ENCODE data around the gene CAPN12.

CAPN12 gene

DNA sequence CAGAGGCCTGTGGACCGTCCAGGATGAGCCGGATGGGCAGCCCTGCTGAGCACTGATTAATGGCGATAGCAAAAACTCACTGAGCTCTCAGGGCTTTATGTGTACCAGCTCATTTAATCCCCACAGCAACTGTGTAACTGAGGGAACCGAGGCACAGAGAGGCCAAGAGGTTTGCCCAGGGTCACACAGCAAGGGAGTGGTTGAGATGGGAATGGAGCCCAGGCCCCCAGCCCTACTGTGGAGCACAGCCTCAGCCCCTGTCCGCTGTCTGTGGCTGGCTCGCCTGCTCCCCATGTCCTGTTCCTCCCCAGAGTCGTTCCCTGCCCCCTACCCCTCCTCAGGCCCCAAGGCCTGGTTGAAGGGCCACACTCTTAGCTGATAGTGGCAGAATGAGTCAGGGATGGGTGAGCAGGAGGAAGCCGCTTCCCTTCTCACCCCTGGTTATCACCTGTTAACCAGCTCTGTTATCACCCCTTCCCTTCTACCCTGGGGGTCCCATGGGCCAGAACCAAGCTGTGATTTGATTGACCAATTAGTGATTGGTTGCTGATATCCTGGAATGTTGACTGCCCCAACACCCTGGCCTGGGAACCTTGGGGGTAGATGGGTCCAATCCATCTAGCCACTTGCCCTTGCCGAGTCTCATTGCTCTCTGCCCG lies 21.2 kb downstream of the CAPN12 start:
- peak overlapping the region in 1 of 2 donors; percentile 23 for H3K27ac Mint-ChIP-seq
- no peak overlapping the region for H3K4me3 Mint-ChIP-seq
- no peaks in the 10 kb centered on the region for H3K9me3 Mint-ChIP-seq
- DNase-seq, result no peak
- no peaks in the 10 kb centered on the region for H3K27me3 Mint-ChIP-seq
- H3K4me1 Mint-ChIP-seq (ENCODE audit: low read depth in 2 of 2), result peaks cover 13 to 16% of the 10 kb centered on the region in 2 donors
- no peak for ATAC-seq (replicated peaks)
- peaks cover 63% of the 10 kb centered on the region for H3K36me3 Mint-ChIP-seq (ENCODE audit: insufficient read depth)

DNA sequence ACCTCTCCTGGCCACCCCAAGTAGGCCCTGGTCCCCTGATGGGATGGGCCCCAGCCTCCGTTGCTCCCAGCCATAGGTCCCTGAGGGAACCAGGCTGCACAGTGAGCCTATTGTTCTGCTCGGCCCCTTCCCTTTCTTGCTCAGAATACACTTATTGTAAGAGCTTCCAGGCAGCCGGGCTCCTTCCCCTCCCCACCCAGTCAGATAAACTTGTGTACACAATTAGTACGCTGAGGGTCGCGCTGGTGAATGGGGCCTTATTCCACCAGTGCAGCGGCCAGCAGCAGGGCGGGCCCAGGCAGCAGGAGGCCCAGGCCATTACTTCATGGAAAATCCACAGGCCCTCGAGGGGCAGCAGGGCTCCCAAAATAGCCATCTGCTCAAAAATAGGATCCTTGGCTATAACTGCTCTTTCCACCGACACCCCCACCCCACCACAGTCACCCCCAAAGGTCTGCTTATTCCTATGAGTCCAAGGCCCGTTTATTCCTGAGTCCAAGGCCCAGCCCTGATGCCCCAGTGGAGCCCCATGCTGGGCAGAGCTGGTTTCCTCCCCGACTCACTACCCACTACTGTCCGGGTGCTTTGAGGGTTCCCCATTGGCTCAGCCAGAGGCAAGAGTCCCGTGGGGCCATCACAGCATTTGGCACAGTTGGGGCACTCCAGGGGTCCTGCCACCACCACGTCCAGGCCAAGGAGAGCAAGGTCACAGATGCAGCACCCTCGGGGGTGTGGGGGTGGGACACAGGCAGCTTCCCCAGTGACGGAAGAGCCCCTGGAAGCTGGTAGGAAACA lies 22.1 kb downstream of the CAPN12 start:
- Mint-ChIP-seq H3K27me3 (no peaks in the 10 kb centered on the region), H3K9me3 (no peaks in the 10 kb centered on the region), H3K4me3 (no peak overlapping the region), H3K27ac (no peak overlapping the region), H3K36me3 (ENCODE audit: insufficient read depth) (peaks cover 63% of the 10 kb centered on the region), H3K4me1 (ENCODE audit: low read depth in 2 of 2) (peaks cover 8 to 13% of the 10 kb centered on the region in 2 donors)
- ATAC-seq (replicated peaks) (no peak), DNase-seq (no peak)

DNA sequence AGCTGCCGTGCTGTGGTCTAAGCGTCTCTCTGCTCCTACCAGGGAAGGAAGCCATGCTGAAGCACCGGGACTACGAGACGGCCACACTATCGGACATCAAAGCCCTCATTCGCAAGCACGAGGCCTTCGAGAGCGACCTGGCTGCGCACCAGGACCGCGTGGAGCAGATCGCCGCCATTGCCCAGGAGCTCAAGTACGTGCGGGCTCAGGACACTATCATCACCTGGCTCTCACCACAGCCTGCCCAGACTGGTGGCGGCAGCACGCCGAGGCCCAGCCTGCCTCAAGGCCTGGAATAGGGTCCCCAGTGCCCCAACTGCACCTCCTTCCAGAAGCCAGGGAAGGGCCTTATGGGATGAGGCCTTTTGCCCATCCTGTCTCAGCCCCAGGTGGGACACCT lies 22.8 kb downstream of the CAPN12 start:
- peaks cover 60% of the 10 kb centered on the region for H3K36me3 Mint-ChIP-seq (ENCODE audit: insufficient read depth)
- H3K27ac Mint-ChIP-seq, result peak overlapping the region in 1 of 2 donors; percentile 38
- H3K4me1 Mint-ChIP-seq (ENCODE audit: low read depth in 2 of 2), result peaks cover 6 to 9% of the 10 kb centered on the region in 2 donors
- no peaks in the 10 kb centered on the region for H3K9me3 Mint-ChIP-seq
- H3K27me3 Mint-ChIP-seq, result no peaks in the 10 kb centered on the region
- no peak for ATAC-seq (replicated peaks)
- DNase-seq, result no peak
- no peak overlapping the region for H3K4me3 Mint-ChIP-seq

DNA sequence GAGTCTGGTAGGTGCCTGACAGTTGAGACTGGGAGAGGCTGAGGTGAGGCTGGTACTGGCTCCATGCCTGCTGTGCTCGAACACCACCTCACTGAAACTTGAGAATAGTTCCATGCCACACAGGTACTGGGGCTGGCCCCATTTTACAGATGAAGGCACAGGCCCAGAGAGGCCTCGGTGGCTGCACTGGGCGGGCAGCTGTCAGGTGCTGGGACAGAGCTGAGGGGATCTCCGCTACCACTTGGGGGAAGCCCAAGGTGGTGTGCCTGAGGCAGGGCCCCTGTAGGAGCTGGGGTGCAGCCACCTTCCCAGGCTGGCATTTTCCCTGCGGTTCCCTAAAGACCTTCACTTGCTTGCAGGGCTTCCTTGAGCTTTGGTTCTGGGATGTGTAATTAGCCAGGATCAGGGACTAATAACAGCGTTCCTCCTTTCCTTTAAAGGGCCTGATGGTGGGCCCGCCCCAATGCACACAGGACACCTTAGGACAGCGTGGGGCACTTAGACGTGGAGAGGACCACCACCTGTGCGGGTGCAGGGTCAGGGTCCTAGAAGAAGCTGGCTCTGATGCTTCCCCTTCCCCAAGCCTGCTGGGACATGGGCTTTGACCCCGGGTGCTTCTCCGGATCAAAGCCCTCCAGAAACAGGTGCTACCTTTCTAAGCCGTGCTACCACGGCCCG lies 23.6 kb downstream of the CAPN12 start:
- H3K4me3 Mint-ChIP-seq, result no peak overlapping the region
- H3K9me3 Mint-ChIP-seq, result no peaks in the 10 kb centered on the region
- peak overlapping the region in 1 of 2 donors; percentile 38 for H3K27ac Mint-ChIP-seq
- ATAC-seq (replicated peaks) (no peak), DNase-seq (no peak)
- peaks cover 60% of the 10 kb centered on the region for H3K36me3 Mint-ChIP-seq (ENCODE audit: insufficient read depth)
- H3K27me3 Mint-ChIP-seq, result no peaks in the 10 kb centered on the region
- H3K4me1 Mint-ChIP-seq (ENCODE audit: low read depth in 2 of 2), result peaks cover 0 to 3% of the 10 kb centered on the region in 2 donors

DNA sequence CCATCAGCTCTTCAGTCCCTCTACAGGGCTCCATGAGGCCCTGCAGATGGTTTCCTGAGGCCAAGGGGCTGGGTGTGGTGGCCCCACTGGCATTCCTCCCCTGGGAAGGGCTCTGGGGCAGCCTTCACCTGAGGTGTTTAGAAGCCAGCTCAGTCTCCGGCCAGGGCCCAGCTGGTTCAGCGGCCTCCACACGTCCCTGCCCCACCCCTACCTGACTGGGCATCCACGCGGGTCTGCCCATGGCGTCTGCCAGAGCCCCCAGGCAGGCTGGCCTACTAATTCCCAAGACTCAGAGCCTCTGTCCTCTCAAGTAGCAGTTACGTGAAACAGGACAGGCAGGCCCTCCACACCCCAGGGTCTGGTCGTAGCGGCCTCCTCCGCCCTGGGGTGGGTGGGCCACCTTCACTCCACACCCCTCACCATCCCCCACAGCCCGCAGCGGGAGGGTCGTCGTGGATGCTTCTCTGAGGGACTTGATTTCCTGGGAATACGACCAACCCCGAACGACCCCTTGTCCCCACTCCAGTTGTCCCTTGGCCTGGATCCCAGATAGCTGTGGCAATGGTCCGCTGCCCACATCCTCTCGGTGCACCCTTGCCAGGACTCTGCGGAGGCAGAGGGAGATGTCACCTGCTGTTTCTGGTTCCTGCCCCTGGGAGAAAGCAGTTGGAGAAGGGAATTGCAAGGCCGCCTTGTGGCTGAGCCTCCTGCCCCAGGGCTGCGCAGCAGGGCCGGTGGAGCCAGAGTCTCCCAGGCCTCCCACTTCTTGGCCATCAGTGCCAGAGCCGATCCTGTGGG lies 24.3 kb downstream of the CAPN12 start:
- DNase-seq (no peak), ATAC-seq (replicated peaks) (no peak)
- peaks cover 0 to 2% of the 10 kb centered on the region in 2 donors for H3K4me1 Mint-ChIP-seq (ENCODE audit: low read depth in 2 of 2)
- no peaks in the 10 kb centered on the region for H3K9me3 Mint-ChIP-seq
- no peak overlapping the region for H3K27ac Mint-ChIP-seq
- H3K27me3 Mint-ChIP-seq, result no peaks in the 10 kb centered on the region
- no peak overlapping the region for H3K4me3 Mint-ChIP-seq
- H3K36me3 Mint-ChIP-seq (ENCODE audit: insufficient read depth), result peaks cover 57% of the 10 kb centered on the region

DNA sequence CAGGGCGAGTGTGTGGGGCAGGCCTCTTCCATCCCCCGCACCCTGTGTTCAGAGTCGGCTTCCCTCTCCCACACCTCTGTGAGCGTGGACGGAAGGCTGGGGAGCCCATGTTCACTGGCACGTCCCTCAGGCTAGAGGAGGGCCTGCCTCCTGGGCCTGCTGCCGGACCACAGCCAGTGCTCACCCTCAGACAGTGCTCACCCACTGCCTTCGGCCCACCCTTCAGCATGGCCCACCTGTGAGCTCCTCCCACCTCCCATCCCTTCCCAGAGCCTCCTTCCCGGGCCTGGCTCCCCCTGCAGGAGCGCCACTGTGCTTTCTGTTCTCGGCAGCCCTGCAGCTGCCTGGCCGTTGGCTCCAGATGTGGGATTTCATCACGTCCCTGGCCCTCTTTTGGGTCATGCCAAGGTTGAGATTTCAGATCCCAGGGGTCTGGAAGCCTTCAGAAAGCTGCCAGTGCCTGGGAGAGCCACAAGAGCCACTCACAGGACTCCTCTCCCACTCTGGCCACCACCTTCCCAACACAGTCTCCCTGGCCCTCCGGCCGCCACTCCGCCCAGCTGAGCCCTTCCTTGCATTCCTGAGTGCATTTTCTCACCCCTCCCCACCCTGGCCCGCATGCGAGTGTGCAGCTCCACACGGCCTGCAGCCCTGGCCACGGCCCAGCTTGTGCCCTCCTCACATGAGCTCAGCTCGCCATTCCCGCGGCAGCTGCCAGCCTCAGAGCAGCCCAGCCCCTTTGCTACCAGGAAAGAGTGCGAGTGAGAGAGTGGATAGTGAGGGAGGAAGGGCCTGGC lies 25.3 kb downstream of the CAPN12 start:
- H3K27ac Mint-ChIP-seq, result no peak overlapping the region
- DNase-seq (no peak), ATAC-seq (replicated peaks) (no peak)
- peaks cover 0 to 4% of the 10 kb centered on the region in 2 donors for H3K4me1 Mint-ChIP-seq (ENCODE audit: low read depth in 2 of 2)
- H3K36me3 Mint-ChIP-seq (ENCODE audit: insufficient read depth), result peaks cover 62% of the 10 kb centered on the region
- H3K27me3 Mint-ChIP-seq, result no peaks in the 10 kb centered on the region
- H3K4me3 Mint-ChIP-seq, result no peak overlapping the region
- no peaks in the 10 kb centered on the region for H3K9me3 Mint-ChIP-seq

DNA sequence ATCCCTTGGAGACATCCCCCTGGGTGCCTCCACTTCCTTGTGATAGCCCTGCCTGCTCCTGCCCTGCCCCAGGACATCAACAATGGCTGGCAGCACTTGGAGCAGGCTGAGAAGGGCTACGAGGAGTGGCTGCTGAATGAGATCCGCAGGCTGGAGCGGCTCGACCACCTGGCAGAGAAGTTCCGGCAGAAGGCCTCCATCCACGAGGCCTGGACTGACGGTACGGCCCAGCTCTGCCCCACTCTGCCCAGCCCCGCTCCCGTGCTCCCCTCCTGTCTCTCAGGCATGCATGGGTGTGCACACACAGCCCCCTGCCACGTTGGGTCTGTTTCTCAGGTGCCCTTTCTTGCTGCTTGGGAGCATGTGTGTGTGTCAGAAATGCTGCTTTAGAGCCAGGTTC lies 26.4 kb downstream of the CAPN12 start:
- no peak overlapping the region for H3K27ac Mint-ChIP-seq
- no peaks in the 10 kb centered on the region for H3K27me3 Mint-ChIP-seq
- peaks cover 0 to 4% of the 10 kb centered on the region in 2 donors for H3K4me1 Mint-ChIP-seq (ENCODE audit: low read depth in 2 of 2)
- no peak for ATAC-seq (replicated peaks)
- no peak for DNase-seq
- H3K9me3 Mint-ChIP-seq, result no peaks in the 10 kb centered on the region
- H3K4me3 Mint-ChIP-seq, result no peak overlapping the region
- H3K36me3 Mint-ChIP-seq (ENCODE audit: insufficient read depth), result peaks cover 62% of the 10 kb centered on the region

DNA sequence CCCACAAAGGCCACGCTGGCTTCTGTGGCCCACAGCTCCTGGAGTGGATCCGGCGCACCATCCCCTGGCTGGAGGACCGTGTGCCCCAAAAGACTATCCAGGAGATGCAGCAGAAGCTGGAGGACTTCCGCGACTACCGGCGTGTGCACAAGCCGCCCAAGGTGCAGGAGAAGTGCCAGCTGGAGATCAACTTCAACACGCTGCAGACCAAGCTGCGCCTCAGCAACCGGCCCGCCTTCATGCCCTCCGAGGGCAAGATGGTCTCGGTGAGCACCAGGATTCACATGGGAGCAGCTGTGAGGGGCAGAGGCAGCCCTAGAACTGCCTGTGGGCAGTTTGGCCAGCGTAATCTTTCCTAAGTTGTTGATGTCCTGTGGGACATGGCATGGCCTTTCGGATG lies 27.2 kb downstream of the CAPN12 start:
- H3K9me3 Mint-ChIP-seq, result no peaks in the 10 kb centered on the region
- no peaks in the 10 kb centered on the region for H3K27me3 Mint-ChIP-seq
- ATAC-seq (replicated peaks) (no peak), DNase-seq (no peak)
- peak overlapping the region in 1 of 2 donors; percentile 88 for H3K27ac Mint-ChIP-seq
- H3K4me3 Mint-ChIP-seq, result no peak overlapping the region
- peaks cover 0 to 4% of the 10 kb centered on the region in 2 donors for H3K4me1 Mint-ChIP-seq (ENCODE audit: low read depth in 2 of 2)
- H3K36me3 Mint-ChIP-seq (ENCODE audit: insufficient read depth), result peaks cover 62% of the 10 kb centered on the region

DNA sequence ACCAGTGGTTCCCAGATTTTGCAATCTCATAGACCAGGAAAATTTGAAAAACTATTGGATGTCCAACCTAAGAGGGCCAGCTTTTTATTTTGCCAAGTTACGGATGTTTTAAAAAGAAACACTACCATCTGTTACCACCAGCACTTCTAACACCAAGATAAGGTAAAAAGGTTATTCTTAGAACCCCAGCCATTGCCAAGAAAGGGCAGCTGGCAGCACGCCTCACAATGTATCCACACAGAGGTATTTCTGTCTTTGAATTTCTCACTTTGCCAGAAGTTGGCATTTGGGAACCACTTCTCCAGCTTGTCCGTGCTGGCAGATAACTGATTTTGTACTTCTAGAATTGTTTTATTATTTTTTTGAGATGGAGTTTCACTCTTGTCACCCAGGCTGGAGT lies 28.7 kb downstream of the CAPN12 start:
- no peak overlapping the region for H3K27ac Mint-ChIP-seq
- no peaks in the 10 kb centered on the region for H3K27me3 Mint-ChIP-seq
- peaks cover 64% of the 10 kb centered on the region for H3K36me3 Mint-ChIP-seq (ENCODE audit: insufficient read depth)
- no peak for DNase-seq
- H3K4me1 Mint-ChIP-seq (ENCODE audit: low read depth in 2 of 2), result peaks cover 0 to 7% of the 10 kb centered on the region in 2 donors
- no peak overlapping the region for H3K4me3 Mint-ChIP-seq
- no peak for ATAC-seq (replicated peaks)
- no peaks in the 10 kb centered on the region for H3K9me3 Mint-ChIP-seq

DNA sequence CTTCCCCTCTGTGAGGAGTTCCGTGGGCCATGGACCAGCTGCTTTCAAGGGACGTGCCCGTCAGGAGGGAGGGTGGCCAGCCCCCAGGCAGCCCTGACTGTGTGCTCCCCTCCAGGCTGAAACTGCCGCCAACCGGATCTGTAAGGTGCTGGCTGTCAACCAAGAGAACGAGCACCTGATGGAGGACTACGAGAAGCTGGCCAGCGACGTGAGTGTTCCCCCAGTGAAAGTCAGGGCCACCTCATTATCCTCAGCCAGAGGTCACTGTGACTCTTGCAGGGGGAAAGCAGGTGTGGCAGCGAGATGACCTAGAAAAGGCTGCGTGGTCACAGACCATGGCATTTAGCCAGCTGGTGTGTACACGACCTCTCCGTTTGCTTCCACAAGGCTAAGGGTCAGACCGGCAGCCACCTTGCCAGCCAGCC lies 29.9 kb downstream of the CAPN12 start:
- H3K27me3 Mint-ChIP-seq, result no peaks in the 10 kb centered on the region
- peak overlapping the region; percentile 35 to 76 for H3K27ac Mint-ChIP-seq
- no peak overlapping the region for H3K4me3 Mint-ChIP-seq
- H3K36me3 Mint-ChIP-seq (ENCODE audit: insufficient read depth), result peaks cover 68% of the 10 kb centered on the region
- no peaks in the 10 kb centered on the region for H3K9me3 Mint-ChIP-seq
- no peak for ATAC-seq (replicated peaks)
- peaks cover 0 to 7% of the 10 kb centered on the region in 2 donors for H3K4me1 Mint-ChIP-seq (ENCODE audit: low read depth in 2 of 2)
- DNase-seq, result no peak

DNA sequence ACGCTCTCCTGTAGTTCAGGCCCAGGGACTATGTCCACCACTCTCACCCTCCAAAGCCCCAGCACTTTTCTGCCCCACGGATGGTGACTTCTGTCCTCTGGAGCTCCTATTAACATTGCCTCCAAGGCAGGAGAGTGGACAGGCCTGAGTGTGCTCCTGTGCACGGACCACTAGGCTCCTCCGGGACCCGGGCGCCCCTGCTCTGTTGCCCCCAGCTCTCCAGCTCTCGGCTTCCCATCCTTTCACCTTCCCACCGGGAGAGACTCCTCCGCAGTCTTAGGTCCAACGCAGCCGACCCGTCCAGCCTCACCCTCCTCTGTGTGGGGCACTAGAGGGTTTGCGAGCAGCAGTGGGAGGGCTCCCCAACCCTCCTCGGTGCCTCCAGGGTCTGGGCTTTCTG lies 30.4 kb downstream of the CAPN12 start:
- Mint-ChIP-seq H3K4me3 (no peak overlapping the region), H3K4me1 (ENCODE audit: low read depth in 2 of 2) (peaks cover 0 to 7% of the 10 kb centered on the region in 2 donors), H3K27ac (peak overlapping the region; percentile 35 to 76), H3K36me3 (ENCODE audit: insufficient read depth) (peaks cover 70% of the 10 kb centered on the region), H3K9me3 (no peaks in the 10 kb centered on the region), H3K27me3 (no peaks in the 10 kb centered on the region)
- DNase-seq (no peak), ATAC-seq (replicated peaks) (no peak)

DNA sequence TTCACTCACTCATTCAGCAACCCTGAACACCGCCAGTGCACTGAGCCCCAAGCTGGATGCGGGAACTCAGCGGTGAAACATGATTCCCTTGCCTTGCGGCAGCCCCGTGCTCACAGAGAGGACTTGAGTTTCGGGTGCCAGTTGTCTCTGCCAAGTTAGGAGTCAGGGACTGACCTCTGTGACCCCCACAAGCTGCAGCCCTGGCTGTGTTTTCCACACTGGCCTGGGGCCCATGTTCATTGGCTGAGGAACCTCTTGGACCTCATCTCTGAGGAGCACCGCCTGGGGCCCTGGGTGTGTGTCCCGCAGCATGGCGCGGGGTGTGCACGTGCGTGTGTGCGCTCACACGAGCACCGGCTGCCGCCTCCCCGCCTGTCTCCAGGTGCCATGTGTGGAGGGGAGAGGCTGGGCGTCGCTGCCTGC lies 31.0 kb downstream of the CAPN12 start:
- Mint-ChIP-seq H3K4me3 (no peak overlapping the region), H3K36me3 (ENCODE audit: insufficient read depth) (peaks cover 71% of the 10 kb centered on the region), H3K27me3 (no peaks in the 10 kb centered on the region), H3K9me3 (no peaks in the 10 kb centered on the region), H3K27ac (peak overlapping the region in 1 of 2 donors; percentile 76), H3K4me1 (ENCODE audit: low read depth in 2 of 2) (peaks cover 0 to 7% of the 10 kb centered on the region in 2 donors)
- DNase-seq, result no peak
- ATAC-seq (replicated peaks), result no peak

Measured in effector memory CD8-positive, alpha-beta T cell (primary cell).